ENCODE measurements around the gene HP.

Gene HP

DNA sequence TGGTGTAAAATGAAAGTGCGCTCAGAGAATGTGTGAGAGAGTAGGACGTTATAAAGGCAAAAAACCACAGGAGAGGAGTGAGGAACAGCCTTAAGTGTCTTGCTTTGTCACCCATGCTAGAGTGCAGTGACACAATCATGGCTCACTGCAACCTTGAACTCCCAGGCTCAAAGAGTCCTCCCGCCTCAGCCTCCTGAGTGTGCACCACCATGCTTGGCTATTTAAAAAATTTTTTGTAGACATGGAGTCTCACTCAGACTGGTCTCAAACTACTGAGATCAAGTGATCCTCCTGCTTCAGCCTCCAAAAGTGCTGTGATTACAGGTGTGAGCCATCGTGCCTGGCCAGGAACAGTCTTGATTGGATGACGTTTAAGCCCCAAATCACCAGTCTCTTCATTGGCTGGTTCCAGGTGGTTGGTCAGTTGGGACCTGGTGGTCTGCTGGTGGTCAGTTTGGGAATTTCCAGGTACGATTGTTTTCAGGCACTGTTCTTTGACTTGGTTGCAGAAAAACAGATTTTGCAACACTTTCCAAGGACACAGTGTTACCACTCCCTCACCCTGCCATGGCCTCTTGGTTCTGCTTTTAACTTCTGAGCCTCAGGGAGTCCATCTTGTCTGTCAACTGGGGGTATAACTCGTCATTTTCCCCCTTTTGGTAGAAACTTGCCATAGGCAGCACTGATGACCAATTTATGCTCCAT is 24.6 kb upstream of the HP start:
- no peak overlapping the region for H2AFZ ChIP-seq (ENCODE audit: low read length)

DNA sequence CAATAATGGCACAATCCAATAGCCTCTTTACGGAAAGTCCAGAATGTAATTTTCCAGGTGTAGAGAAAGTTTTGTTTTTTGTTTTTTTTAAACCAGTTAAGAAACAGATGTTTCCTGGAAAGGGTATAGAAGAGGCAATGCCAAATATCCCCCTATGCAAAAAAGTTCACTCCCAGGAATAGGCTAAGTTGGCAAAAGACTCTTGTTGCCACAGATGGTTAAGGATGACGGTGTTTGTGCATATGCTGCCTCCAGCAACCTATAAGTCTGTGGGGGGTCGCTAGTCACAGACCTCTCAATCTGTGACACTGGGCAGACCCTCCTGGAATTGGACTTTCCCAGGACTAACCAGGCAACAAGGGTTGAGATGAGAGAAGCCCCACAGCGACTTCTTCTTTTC is 20.9 kb upstream of the HP start:
- Histone ChIP-seq H3K9me3 (ENCODE audit: insufficient read depth, low read depth, low read length) (no peaks in the 10 kb centered on the region), H3K79me2 (ENCODE audit: insufficient read depth, low read length) (no peaks in the 10 kb centered on the region), H3F3A (ENCODE audit: low read depth) (no peaks in the 10 kb centered on the region), H3K27me3 (ENCODE audit: insufficient read depth, low read length, poor library complexity, severe bottlenecking) (no peaks in the 10 kb centered on the region), H4K20me1 (ENCODE audit: insufficient read depth, low read length, poor library complexity, severe bottlenecking) (no peaks in the 10 kb centered on the region), H3K4me1 (ENCODE audit: insufficient read depth, low read length, poor library complexity, severe bottlenecking) (no peaks in the 10 kb centered on the region), H3K9me2 (replicated peaks; ENCODE audit: low read depth, low read length) (no peaks in the 10 kb centered on the region), H3K9ac (ENCODE audit: low read depth, low read length, poor library complexity, severe bottlenecking) (no peak overlapping the region), H3K4me3 (ENCODE audit: low read length, poor library complexity, severe bottlenecking) (no peak overlapping the region), H2AFZ (ENCODE audit: low read length) (no peak overlapping the region), H3K4me2 (ENCODE audit: low read depth, low read length, poor library complexity, severe bottlenecking) (no peak overlapping the region), H3K36me3 (ENCODE audit: insufficient read depth, low read length) (no peaks in the 10 kb centered on the region)
- TF ChIP-seq, protein P1, sequence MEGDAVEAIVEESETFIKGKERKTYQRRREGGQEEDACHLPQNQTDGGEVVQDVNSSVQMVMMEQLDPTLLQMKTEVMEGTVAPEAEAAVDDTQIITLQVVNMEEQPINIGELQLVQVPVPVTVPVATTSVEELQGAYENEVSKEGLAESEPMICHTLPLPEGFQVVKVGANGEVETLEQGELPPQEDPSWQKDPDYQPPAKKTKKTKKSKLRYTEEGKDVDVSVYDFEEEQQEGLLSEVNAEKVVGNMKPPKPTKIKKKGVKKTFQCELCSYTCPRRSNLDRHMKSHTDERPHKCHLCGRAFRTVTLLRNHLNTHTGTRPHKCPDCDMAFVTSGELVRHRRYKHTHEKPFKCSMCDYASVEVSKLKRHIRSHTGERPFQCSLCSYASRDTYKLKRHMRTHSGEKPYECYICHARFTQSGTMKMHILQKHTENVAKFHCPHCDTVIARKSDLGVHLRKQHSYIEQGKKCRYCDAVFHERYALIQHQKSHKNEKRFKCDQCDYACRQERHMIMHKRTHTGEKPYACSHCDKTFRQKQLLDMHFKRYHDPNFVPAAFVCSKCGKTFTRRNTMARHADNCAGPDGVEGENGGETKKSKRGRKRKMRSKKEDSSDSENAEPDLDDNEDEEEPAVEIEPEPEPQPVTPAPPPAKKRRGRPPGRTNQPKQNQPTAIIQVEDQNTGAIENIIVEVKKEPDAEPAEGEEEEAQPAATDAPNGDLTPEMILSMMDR (conservative IDR thresholded peaks at IDR 0.05; ENCODE audit: low read length), result no peak
- no peak for TF ChIP-seq EZH2phosphoT487 (IDR thresholded peaks at IDR 0.05; ENCODE audit: borderline replicate concordance)

More for the DNA sequence above, 24.6 kb upstream of the HP start:
- Histone ChIP-seq H3K4me1 (ENCODE audit: insufficient read depth, low read length, poor library complexity, severe bottlenecking) (no peaks in the 10 kb centered on the region), H3K4me3 (ENCODE audit: low read length, poor library complexity, severe bottlenecking) (no peak overlapping the region), H3K27me3 (ENCODE audit: insufficient read depth, low read length, poor library complexity, severe bottlenecking) (no peaks in the 10 kb centered on the region), H3K4me2 (ENCODE audit: low read depth, low read length, poor library complexity, severe bottlenecking) (no peak overlapping the region), H3F3A (ENCODE audit: low read depth) (no peaks in the 10 kb centered on the region), H3K9me2 (replicated peaks; ENCODE audit: low read depth, low read length) (no peaks in the 10 kb centered on the region), H3K36me3 (ENCODE audit: insufficient read depth, low read length) (peaks cover 6% of the 10 kb centered on the region; the same call in 1 of the 2 replicates), H4K20me1 (ENCODE audit: insufficient read depth, low read length, poor library complexity, severe bottlenecking) (no peaks in the 10 kb centered on the region), H3K79me2 (ENCODE audit: insufficient read depth, low read length) (no peaks in the 10 kb centered on the region), H3K9ac (ENCODE audit: low read depth, low read length, poor library complexity, severe bottlenecking) (no peak overlapping the region), H3K9me3 (ENCODE audit: insufficient read depth, low read depth, low read length) (no peaks in the 10 kb centered on the region)
- no peak for TF ChIP-seq EZH2phosphoT487 (IDR thresholded peaks at IDR 0.05; ENCODE audit: borderline replicate concordance)
- TF ChIP-seq, protein P1 (conservative IDR thresholded peaks at IDR 0.05; ENCODE audit: low read length), result no peak

DNA sequence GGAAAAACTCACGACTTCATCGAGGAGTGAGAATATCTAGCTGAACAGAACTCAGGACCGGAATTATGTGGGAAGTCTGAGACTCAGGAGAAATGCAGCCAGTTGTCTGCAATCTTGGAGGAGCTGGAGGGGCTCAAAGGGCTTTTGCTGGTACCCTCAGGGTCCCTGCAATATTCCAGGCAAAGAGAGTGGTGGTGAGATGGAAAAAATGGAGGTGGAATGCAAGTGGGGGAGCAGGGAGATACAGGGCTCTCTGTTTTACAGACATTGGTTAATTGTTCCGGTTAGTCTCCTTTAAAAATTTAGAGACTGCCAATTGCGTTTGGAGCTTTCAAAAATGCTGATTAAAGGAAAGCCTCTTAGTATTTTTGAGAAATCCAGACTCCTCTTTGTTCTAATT is 18.2 kb upstream of the HP start:
- no peaks in the 10 kb centered on the region for H3K36me3 ChIP-seq (ENCODE audit: insufficient read depth, low read length)
- no peaks in the 10 kb centered on the region for H3K4me1 ChIP-seq (ENCODE audit: insufficient read depth, low read length, poor library complexity, severe bottlenecking)
- no peaks in the 10 kb centered on the region for H4K20me1 ChIP-seq (ENCODE audit: insufficient read depth, low read length, poor library complexity, severe bottlenecking)
- TF ChIP-seq, protein P1 (conservative IDR thresholded peaks at IDR 0.05; ENCODE audit: low read length), result no peak
- TF ChIP-seq EZH2phosphoT487 (IDR thresholded peaks at IDR 0.05; ENCODE audit: borderline replicate concordance), result no peak
- H2AFZ ChIP-seq (ENCODE audit: low read length), result no peak overlapping the region
- no peaks in the 10 kb centered on the region for H3K9me3 ChIP-seq (ENCODE audit: insufficient read depth, low read depth, low read length)
- H3K79me2 ChIP-seq (ENCODE audit: insufficient read depth, low read length), result no peaks in the 10 kb centered on the region
- H3K4me3 ChIP-seq (ENCODE audit: low read length, poor library complexity, severe bottlenecking), result no peak overlapping the region
- no peaks in the 10 kb centered on the region for H3F3A ChIP-seq (ENCODE audit: low read depth)
- H3K4me2 ChIP-seq (ENCODE audit: low read depth, low read length, poor library complexity, severe bottlenecking), result no peak overlapping the region
- H3K9me2 ChIP-seq (replicated peaks; ENCODE audit: low read depth, low read length), result no peaks in the 10 kb centered on the region
- H3K27me3 ChIP-seq (ENCODE audit: insufficient read depth, low read length, poor library complexity, severe bottlenecking), result no peaks in the 10 kb centered on the region
- no peak overlapping the region for H3K9ac ChIP-seq (ENCODE audit: low read depth, low read length, poor library complexity, severe bottlenecking)

Data from Loucy (cell line).